Stimulated activated CD8-positive, alpha-beta memory T cell treated with anti-CD3 and anti-CD28 coated beads, Interleukin-15, amount 100 ng/mL, for 48 hours (primary cell): Measurements from ENCODE around the gene KDELR3.
"Not testable (repeated sequence)": the region's sequence is repeated elsewhere in the genome, so short reads cannot be mapped to it uniquely, and the experiment has no call there.

Source experiments
- DNase-seq, 2 donors: peaks; one replicate each; pipeline ENCODE4 v3.0.0-alpha.2; 2020; ENCODE audit warnings: low read depth in 2 of 2

KDELR3 gene

DNA sequence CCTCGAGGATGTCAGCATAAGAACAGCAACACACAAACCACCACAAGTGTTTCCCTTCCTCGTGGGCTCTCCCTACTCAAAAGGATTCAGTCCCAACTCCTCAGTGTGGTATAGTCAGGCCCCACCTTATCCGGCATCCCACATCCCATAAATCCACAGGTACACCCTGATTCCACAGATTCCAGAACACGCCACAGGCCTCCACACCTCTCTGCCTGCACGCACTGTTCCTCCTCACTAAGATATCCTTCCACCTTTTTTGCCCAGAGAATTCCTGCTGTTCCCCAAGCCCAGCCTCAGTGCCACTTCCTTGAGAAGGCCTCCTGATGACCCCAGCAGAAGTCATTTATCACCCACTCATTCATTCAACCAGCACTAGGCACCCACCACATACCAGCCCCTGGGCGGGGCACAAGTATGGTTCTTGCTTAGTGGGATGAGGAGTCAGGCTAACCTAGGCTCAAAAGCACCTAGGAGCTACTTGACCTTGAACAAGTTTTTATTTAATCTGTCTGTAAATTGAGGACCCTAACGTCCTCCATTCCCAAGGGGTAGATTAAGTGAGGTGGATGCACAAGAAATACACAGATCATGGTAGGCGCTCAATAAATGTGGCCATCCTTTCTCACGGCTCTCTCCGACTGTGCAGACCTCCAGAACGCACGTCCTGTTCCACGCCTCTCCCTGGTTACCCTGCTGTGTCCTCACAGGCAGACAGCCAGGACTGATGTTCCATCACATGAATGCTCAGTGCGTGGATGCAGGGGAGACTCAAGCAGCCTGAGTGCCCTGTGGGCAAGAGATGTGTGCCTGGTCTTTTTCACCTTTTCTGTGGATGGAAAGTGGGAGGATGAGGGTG, 10.8 kb upstream of the KDELR3 start:
- no peak for DNase-seq

DNA sequence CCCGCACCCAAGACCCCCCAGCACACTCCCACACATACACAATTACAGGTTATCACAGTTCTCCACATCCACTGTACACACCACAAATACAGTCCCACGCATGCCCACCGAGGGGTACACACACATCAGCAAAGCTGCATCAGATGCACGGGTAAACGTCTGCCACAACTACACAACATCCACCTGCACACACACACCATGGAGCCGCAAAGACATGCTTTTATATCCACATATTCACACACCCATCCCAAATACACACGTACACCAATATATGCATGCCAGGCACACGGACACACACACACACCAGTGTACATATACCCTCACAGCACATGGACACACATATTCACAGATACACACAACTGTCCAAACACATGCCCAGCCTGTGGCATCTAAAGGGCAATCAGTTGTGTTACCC, 7.5 kb upstream of the KDELR3 start:
- no peak for DNase-seq

DNA sequence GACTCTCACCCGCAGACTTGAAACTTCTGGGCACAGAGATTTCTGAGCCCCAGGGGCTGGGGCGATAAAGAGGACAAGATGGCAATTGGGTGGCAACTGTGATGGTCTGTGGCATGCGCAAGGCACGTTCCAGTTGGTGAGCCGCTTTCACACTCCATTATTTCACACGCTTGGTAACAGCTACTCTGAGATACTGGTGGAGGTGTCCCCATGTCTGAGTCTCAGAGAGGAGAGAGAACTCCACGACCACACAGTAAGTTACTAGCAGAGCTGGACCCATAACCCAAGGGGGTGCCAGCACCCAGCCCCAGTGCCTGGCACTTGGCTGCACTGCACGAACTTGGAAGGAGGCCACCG, 6.9 kb upstream of the KDELR3 start:
- DNase-seq, result no peak

DNA sequence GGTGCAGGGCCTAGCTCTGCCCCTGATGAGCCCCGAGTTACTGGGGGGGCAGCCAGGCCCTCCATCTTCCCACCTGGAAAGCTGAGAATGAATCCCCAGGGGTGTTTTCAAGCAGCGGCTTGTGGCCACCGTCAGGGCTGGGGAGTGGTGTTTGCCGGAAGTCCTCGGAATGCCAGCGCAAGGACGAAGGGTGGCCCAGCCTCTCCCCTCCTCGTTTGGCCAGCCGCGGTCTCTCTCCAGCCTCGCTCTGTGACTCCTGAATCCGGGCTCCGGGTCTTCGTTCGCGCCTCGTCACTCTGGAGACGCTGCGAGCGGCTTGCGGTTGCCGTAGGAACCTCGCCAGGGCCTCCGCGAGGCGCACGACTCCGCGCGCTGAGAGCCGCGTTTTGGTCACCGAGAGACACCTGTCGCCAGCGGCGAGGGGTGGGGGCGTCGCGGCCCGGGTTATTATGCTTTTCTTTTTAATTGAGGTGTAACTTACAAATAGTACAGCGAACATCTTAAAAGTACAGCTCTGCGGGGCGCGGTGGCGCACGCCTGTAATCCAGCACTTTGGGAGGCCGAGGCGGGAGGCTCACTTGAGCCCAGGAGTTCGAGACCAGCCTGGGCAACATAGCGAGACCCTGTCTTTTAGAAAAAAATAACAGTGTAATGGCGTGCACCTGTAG, 6.3 kb upstream of the KDELR3 start:
- peak; percentile 50 to 62 for DNase-seq

DNA sequence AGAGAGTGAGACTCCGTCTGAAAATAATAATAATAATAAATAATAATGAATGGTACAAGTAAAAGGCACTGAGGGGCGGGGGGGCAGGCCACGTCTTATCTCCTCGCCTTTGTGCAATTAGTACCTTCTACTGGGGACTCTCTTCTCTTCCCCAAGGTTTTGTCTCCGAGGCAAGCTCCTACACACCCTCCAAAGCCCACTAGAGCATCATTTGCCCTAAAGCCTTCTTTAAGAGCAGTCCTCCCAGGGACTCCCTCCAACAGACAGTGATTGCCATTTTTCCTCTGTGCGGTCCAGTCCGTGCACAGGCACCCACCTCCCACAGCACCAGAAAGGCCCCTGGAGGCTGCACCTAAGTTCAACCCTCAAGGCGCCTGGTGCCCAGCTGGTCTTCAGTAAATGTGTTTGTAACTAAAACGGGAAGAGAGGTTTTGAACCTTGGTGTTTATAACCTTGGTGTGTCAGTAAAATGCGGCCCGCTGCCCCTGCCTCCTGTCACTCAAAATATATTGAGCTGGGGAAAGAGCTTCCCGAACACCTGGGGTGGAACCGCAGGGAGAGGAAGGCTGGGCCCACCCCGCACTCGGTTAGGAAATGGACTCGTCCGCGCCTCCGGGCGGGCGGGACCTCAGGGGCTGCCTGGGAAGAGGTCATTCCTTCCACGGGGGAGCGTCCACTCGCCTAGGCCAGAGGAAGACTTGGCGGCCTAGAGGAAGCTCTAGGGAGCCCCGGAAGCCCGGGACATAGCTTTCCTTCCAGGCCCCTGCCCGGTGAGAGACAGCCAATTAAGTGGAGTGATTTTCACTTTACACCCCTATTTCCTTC, 4.7 kb upstream of the KDELR3 start:
- DNase-seq, result no peak

DNA sequence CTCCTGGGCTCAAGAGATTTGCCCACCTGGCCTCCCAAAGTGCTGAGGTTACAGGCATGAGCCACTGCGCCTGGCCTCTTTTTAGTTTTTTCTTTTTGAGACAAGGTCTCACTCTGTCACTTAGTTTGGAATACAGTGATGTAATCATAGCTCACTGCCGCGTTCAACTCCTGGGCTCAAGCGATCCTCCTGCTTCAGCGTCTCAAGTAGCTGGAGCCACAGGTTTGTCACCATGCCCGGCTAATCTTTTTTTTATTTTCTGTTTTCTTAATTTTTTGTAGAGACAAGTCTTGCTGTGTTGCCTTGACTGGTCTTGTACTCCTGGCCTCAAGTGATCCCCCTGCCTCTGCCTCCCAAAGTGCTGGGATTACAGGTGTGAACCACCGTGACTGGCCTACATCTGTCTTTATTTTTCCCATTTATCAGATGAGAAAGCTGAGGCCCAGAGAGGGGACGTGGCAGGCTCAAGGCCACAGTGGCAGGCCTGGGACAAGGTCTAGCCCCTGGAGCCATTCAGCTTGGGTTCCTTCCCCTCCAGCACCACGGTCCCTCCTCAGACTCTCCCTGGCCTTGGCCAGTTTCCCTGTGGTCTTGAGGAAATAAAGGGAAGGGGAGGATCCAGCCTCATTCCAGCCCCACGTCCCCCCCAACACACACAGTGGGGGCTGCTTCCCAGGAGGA, 2.8 kb upstream of the KDELR3 start:
- no peak for DNase-seq

DNA sequence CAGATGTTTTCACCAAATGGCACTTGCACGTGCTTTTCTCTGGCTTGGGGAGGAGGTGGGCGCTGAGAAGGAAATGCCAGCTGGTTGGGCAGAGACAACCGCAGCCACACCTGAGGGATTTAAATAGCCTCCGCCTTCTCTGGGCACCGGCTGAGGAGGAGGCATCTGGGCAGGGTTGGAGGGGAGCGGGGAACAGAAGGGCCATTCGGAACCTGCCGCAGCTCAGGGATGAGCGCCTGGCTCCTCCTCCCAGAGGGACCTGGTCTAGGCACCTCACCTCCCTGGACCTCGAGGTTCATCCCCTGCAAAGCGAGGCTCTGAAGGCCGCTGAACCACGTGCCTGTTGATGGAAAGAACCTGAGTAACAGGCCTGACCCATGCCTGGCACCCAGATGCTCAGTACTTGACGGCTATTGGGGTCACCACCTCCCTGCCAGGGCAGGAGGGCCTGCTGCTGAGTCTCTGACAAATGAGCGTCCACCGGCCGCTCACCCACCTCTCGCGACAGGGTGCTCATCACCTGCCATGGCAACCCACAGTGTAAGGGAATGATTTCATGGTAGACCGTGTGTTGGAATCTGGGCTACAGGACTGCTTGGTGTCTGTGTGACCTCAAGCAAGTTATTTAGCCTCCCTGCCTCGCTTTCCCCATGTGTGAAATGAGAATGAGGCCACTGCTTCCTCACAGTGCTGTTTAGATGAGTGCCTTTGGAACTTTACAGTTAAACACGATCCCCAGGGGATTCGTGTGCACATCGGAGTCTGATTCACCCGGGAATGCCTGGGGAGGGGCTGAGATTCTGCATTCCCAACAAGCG, 2.0 kb upstream of the KDELR3 start:
- DNase-seq, result no peak

DNA sequence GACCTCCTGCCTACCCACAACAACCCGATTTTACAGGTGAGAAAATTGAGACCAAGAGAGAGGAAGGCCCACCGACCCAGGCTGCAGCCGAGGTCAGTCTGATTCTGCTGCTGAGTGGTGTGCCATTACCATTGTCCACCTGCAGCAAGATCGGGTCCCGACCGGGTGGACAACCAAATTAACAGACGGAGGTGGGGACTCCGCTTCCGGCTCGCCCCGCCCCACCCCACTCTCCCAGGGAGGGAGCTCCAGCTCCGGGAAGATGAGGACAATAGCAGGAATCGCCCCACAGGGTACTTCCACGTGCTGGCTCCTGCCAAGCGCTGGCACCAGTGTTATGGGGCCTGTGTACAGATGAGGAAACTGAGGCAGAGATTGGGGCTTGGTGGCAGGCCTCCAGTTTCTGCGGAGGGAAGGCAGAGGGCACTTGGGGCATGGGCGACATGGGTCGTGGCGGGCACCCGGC, 425 bp upstream of the KDELR3 start:
- DNase-seq, result no peak

DNA sequence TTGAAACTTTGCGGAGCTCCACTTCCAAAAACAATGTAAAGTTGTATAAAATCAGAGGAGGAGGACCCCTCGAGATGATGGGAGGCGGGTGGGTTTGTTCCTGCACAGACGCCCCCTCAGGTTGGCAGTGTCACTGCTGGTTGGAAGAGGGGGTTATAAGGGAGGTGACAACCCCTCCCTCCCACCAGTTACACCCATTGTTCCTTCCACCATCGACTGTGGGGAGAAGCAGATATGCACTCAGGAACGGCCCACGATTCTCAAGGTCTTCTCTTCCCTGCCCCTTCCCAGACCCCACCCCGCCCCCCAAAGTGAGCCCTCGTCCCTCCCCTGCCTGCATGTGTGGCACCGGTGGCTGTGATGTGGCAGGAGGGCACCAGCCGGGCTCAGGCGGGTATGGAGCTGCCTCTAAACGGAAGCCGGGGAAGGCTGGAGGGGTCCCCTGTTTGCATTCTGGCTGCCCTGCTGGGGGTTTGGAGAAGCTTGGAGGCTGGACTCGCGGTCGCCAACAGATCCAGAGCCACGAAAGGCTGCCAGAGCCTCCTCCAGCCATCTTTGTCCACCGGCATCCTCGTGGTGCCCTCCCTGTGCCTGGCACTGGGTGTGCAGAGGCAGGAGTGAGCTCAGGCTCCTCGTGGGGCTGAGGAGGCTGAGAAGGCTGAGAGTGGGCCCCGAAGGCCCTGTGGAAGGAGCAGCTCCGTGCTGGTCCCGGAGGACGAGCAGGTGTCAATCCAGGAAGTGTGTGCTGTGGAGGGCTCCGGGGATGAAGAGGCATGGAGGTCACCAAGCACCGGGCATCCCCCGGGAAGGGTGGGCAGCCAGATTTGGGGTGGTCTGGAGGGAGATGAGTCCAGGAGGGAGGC, 778 bp downstream of the KDELR3 start:
- no peak for DNase-seq

DNA sequence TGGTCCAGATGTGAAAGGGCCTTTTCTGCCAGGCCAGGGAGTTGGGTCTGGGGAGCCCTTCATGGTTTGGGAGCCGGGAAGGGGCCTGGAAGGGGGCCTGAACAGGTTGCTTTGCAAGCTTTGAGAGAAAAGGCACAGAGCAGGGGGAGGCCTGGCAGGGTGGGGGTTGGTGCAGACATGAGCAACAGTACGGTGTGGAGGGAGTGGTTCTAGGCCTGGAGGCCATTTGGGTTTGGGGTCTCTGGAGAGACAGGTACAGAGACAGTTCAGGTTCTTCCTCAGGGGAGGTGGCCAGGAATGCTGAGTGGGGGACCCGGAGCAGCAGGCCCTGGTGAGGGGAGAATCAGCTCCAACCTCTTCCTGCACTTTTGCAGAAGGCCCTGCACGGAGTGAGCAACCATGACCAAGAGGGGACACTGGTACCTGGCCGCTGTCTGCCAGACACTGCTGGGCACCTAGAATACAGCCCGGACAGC, 1.4 kb downstream of the KDELR3 start:
- no peak for DNase-seq

DNA sequence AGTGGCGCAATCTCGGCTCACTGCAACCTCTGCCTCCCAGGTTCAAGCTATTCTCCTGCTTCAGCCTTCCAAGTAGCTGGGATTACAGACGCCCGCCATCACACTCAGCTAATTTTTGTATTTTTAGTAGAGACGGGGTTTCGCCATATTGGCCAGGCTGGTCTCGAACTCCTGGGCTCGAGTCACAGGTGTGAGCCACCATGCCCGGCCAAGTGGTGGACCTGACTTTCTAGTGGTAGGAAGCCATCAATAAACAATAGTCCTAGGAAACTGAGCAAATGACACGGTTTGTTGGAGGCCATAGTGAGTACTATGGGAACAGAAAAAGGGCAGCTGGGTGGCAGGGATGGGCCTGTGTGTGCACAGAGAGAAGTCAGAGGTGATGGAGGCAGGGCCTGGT, 2.3 kb downstream of the KDELR3 start:
- not testable (repeated sequence) for DNase-seq

DNA sequence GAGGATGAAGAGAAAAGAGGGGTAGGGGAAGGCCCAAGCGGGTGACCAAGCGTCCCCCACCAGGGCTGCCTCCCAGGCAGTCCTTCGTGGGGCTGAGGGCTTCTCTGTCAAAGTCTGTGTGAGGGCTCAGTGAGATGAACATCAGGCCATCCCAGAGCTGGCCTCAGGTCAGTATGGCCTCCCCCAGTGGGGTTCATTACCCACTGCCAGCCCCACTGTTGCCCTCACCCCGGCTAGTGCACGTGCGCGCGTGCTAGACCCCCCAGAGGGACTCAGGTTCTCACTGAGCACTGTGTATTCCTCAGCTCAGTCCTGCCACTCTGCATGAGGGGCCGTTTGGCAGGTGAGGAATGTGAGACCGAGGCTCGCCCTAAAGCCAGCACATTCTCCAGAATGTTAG, 3.3 kb downstream of the KDELR3 start:
- DNase-seq, result no peak

DNA sequence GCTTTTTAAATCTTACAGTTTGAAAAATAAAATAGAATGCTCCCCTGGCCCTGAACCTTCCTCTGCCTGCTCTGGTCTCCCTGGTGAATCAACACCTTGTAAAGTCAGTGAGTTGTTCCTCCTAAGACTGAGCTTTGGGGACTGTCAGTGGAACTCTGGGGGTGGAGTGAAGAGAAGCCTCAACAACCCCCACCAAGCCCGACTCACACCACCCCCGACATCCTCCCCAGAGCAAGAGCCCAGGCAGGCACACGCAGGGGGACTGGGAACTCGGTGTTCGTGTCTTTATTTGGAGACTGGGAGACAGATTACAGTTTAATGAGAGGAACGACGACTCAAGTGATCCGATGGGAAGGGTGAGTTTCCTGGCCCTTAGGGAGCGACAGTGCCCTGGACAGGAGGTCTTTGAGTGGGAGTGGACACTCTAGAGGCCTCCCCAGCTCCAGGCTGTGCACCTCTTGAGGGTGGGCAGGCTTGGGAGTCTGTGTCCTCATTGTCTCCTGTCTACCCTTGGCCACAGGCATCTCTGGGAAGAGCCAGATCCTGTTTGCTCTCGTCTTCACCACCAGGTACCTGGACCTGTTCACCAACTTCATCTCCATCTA, 6.2 kb downstream of the KDELR3 start:
- no peak for DNase-seq

DNA sequence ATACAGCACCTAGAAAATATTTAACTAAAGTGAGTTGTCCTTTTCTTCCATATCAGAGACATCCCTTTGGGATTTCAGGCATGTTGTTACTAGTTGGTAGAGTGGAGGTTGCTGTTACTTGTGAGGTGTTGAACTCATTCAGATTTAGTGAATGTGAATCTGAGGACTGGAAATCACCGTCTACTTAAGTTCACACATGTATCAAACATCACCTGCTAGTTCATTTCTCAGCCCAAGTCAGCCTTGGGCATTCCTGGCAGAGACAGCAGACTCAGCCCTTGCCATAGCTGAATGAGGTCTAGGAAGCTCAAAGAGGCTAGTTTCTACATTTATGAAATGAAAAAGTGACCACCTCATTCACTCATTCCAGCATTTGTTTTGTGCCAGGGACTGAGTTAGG, 9.7 kb downstream of the KDELR3 start:
- DNase-seq, result no peak

DNA sequence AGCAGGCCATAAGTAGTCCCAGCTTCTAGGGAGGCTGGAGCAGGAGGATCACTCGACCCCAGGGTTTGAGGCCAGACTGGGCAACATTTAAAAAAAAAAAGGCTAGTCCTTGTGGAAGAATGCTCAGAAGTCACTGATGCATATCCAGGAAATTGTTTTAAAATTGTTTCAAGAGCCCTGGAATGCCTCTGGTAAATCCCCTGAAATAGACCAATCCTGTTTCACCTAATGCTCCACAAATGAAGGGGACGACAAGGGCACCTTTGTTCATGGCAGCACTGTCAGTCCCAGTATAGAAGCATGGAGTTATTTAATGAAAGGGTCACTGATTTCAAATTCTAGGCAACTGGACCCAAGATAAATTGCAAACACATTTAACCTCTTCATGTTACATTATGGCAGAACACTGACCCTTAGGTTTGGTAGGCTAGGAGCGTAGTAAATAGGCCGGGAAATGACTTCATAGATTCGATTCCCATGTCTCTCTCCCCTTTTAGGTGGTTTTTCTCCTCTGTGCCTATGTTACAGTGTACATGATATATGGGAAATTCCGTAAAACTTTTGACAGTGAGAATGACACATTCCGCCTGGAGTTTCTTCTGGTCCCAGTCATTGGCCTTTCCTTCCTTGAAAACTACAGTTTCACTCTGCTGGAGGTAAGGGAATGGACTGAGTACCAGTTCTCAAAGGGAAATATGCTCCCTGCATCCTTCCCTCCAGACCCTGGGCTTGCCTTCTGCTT, 11.4 kb downstream of the KDELR3 start:
- DNase-seq, result no peak

DNA sequence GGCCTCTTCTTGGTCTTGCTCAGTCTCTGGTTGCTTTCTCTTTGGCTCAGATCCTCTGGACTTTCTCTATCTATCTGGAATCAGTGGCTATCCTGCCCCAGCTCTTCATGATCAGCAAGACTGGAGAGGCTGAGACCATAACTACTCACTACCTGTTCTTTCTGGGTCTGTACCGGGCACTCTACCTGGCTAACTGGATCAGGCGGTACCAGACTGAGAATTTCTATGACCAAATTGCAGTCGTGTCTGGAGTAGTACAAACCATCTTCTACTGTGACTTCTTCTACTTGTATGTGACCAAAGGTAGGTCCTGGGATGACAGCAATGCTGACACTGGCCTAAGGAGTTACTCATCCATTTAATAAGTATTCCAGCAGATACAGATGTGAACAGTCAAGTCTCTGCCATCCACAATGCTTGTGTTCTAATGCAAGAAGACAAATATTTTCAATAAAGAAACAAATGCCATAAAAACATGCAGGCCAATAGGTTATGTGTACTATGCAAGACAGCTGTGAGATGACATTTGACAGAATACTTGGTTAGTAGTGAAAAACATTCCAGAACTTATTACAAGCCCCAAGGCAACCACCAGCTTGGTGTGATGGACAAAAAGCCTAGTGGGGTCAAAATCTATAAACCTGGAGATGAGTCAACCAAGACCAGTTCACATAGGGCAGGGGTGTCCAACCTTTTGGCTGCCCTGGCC, 13.4 kb downstream of the KDELR3 start:
- DNase-seq, result no peak

DNA sequence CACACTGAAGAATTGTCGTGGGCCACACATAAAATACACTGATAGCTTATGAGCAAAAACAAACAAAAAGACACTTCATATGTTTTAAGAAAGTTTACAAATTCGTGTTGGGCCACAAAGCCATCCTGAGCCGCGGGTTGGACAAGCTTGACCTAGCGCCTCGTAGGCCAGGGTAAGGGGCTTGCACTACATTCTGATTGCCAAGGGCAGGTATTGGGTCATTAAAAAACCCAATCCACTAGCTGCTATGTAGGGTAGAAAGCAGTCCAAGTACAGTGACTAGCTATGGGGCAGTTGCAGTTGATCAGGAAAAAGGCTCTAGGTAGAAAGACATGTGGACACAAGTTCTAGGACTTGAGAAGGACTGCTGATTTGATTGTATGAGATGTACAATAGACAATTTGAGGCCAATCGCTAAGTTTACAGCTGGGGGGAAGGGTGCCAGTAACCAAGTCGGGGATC, 14.0 kb downstream of the KDELR3 start:
- DNase-seq, result no peak
